ENCODE measurements around the gene FLRT3.

GRCh38 chr20:14307956-14308355 is 29.5 kb downstream of the FLRT3 start:
- TF ChIP-seq, protein P1, sequence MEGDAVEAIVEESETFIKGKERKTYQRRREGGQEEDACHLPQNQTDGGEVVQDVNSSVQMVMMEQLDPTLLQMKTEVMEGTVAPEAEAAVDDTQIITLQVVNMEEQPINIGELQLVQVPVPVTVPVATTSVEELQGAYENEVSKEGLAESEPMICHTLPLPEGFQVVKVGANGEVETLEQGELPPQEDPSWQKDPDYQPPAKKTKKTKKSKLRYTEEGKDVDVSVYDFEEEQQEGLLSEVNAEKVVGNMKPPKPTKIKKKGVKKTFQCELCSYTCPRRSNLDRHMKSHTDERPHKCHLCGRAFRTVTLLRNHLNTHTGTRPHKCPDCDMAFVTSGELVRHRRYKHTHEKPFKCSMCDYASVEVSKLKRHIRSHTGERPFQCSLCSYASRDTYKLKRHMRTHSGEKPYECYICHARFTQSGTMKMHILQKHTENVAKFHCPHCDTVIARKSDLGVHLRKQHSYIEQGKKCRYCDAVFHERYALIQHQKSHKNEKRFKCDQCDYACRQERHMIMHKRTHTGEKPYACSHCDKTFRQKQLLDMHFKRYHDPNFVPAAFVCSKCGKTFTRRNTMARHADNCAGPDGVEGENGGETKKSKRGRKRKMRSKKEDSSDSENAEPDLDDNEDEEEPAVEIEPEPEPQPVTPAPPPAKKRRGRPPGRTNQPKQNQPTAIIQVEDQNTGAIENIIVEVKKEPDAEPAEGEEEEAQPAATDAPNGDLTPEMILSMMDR (IDR thresholded peaks at IDR 0.05) = no peak
- no peak for TF ChIP-seq POLR2A (IDR thresholded peaks at IDR 0.05)

Measured in breast epithelium (tissue), 3 donors.